NCI-H1105 (cell line): ENCODE data around the gene DNASE1L2.

ENCODE experiments used
- DNase-seq: peaks from one replicate; lab custom pipeline; 2025; lab: John Stamatoyannopoulos, UW

DNASE1L2 gene

GRCh38 chr16:2287916-2288547 lies 51.8 kb downstream of the DNASE1L2 start:
- no peak for DNase-seq
